SKM-1 treated with dmso at 0.1 percent for 144 hours (cell line): ENCODE results near the gene TBC1D2B.
A peak's percentile ranks its signal among the peaks of the same experiment; 100 is the strongest.

Source experiments
- DNase-seq: peaks from one replicate; lab custom pipeline; 2025; ENCODE audit not compliant: unreplicated experiment; lab: John Stamatoyannopoulos, UW

TBC1D2B gene

GRCh38 chr15:78077053-78077870, at the start of gene TBC1D2B:
Gene TBC1D2B (minus strand): TSS chr15:78077711. CDS start chr15:78077652, 59 bp downstream.
- peak; percentile 46 for DNase-seq

- no peak for DNase-seq
These were observed 47.8 kb upstream of the TBC1D2B start for GRCh38 chr15:78125267-78125666.

GRCh38 chr15:78120523-78120922, 43.0 kb upstream of the TBC1D2B start:
- DNase-seq = no peak

GRCh38 chr15:78112551-78112950, 35.0 kb upstream of the TBC1D2B start:
- DNase-seq = no peak

- DNase-seq = no peak
These were observed 34.3 kb upstream of the TBC1D2B start for GRCh38 chr15:78111788-78112187.

GRCh38 chr15:78110916-78111475, 33.5 kb upstream of the TBC1D2B start:
- no peak for DNase-seq

GRCh38 chr15:78110096-78110495, 32.6 kb upstream of the TBC1D2B start:
- no peak for DNase-seq

- no peak for DNase-seq
These were observed 31.6 kb upstream of the TBC1D2B start for GRCh38 chr15:78109156-78109555.

- DNase-seq = peak; percentile 82
These were observed 31.0 kb upstream of the TBC1D2B start for GRCh38 chr15:78108300-78109084.

GRCh38 chr15:78107471-78107870, 30.0 kb upstream of the TBC1D2B start:
- DNase-seq = no peak

- no peak for DNase-seq
These were observed 28.1 kb upstream of the TBC1D2B start for GRCh38 chr15:78105476-78106241.

GRCh38 chr15:78104566-78105475, 27.3 kb upstream of the TBC1D2B start:
- DNase-seq = no peak

GRCh38 chr15:78104119-78104479, 26.6 kb upstream of the TBC1D2B start:
- DNase-seq = no peak

GRCh38 chr15:78103406-78104118, 26.1 kb upstream of the TBC1D2B start:
- peak; percentile 57 for DNase-seq

- no peak for DNase-seq
These were observed 25.2 kb upstream of the TBC1D2B start for GRCh38 chr15:78102741-78103140.

- DNase-seq = no peak
These were observed 24.7 kb upstream of the TBC1D2B start for GRCh38 chr15:78102211-78102610.

GRCh38 chr15:78101423-78102105, 24.1 kb upstream of the TBC1D2B start:
- no peak for DNase-seq

GRCh38 chr15:78100886-78101285, 23.4 kb upstream of the TBC1D2B start:
- DNase-seq = no peak
